ENCODE measurements around the gene ETFA.

- TF ChIP-seq NFRKB (IDR thresholded peaks at IDR 0.05) = no peak
- TF ChIP-seq ARNT (IDR thresholded peaks at IDR 0.05) = no peak
- TF ChIP-seq ELF4 (IDR thresholded peaks at IDR 0.05) = no peak
- TF ChIP-seq CTBP1 (IDR thresholded peaks at IDR 0.05; ENCODE audit: borderline replicate concordance) = no peak
- TF ChIP-seq FOXM1 (IDR thresholded peaks at IDR 0.05; ENCODE audit: borderline replicate concordance) = no peak
- TF ChIP-seq FOXK2 (IDR thresholded peaks at IDR 0.05) = no peak
- no peak for TF ChIP-seq SP1 (IDR thresholded peaks at IDR 0.05)
- TF ChIP-seq BHLHE40 (IDR thresholded peaks at IDR 0.05; ENCODE audit: borderline replicate concordance) = no peak
- TF ChIP-seq FOXA1 (IDR thresholded peaks at IDR 0.05) = no peak
- TF ChIP-seq PKNOX1 (IDR thresholded peaks at IDR 0.05) = no peak
Measured at GRCh38 chr15:76169018-76169417, 142.3 kb downstream of the ETFA start.
